Neural progenitor cell (in vitro differentiated cells): ENCODE measurements around the gene TC2N.

Experiments
- CTCF ChIP-seq: fragments of 200-600 bp; sonication (generic); IDR thresholded peaks from 2 replicates; pipeline ENCODE4 v1.5.1; 2017; ENCODE audit warnings: antibody characterized with exemption, mild to moderate bottlenecking
- EZH2phosphoT487 ChIP-seq: fragments of 200-600 bp; sonication (generic); IDR thresholded peaks from 2 replicates; pipeline ENCODE4 v1.6.1; 2017; ENCODE audit warnings: antibody characterized with exemption

- no peak for TF ChIP-seq EZH2phosphoT487
- TF ChIP-seq CTCF = no peak
Measured at GRCh38 chr14:91899806-91900205, 32.5 kb upstream of the TC2N start.
